ENCODE data around the gene MYO1E. TPM values are rescaled to one million over a fixed set of nuclear protein-coding genes. Genes with fewer than 3 reads are reported as not detected.

MYO1E gene
- total and polyA plus RNA-seq, 2 of the 8 experiments (the other 6 are each of a cell fraction or from before 2014, with no cell fraction given) = 19.6 to 142 TPM

GRCh38 chr15:59242649-59243048 is 130.0 kb downstream of the MYO1E start:
- no peaks in the 10 kb centered on the region for H3K23me2 ChIP-seq (ENCODE audit: low read depth, low read length)
- no peak overlapping the region for H2AK5ac ChIP-seq (ENCODE audit: low read depth, low read length)
- 0 out of 8 replicates have a peak, but pooled peaks cover 0 to 2% (median 0%) of the 10 kb centered on the region in 4 experiments for H3K36me3 ChIP-seq (ENCODE audit: control insufficient read depth in 2 of 4, insufficient read depth in 4 of 4, low read length in 3 of 4)
- no peak overlapping the region for H4K91ac ChIP-seq (replicated peaks; ENCODE audit: insufficient read length, low read length)
- ChIA-PET POLR2A (ENCODE audit: partially characterized antibody) (no interaction called here), CTCF (ENCODE audit: partially characterized antibody) (interaction anchor here (1.1 to 1.9 kb wide), 2 partner anchors 68 to 250 kb away, joined by 5 read pairs; no protein-coding TSS in a partner anchor)
- no peak overlapping the region for H2BK12ac ChIP-seq (ENCODE audit: low read depth, low read length)
- H3K18ac ChIP-seq (ENCODE audit: extremely low read depth, low read length) = no peak overlapping the region
- no peak overlapping the region for H3K27ac ChIP-seq (ENCODE audit: low read depth, low read length)
- WGBS, 2 experiments (ENCODE audit: extremely low coverage in 1 of 2, insufficient coverage in 1 of 2, insufficient read length in 1 of 2, insufficient replicate concordance in 2 of 2, low coverage in 1 of 2, low lambda C conversion rate in 2 of 2, missing lambda C conversion rate in 1 of 2) = 91% methylated on average over 2 of the region's 2 CpGs; no CpG with 5 or more reads in 1 of the 2 experiments
- no peak overlapping the region for H2AFZ ChIP-seq (ENCODE audit: low read length)
- no peaks in the 10 kb centered on the region for H4K20me1 ChIP-seq (replicated peaks in 1 of 2; ENCODE audit: control insufficient read depth in 1 of 2, insufficient read depth in 2 of 2, low read length in 2 of 2)
- no peaks in the 10 kb centered on the region; the same call in 1 of the 2 replicates for H3K79me1 ChIP-seq (ENCODE audit: low read depth, low read length)
- H2BK15ac ChIP-seq (ENCODE audit: low read length) = no peak overlapping the region
- H2BK120ac ChIP-seq (replicated peaks; ENCODE audit: low read depth, low read length) = no peak overlapping the region
- H3K4me1 ChIP-seq (replicated peaks in 1 of 4; ENCODE audit: control insufficient read depth in 3 of 4, insufficient read depth in 4 of 4, low read length in 3 of 4) = peaks cover 0 to 7% (median 1%) of the 10 kb centered on the region in 4 experiments; a peak in 2 of 7 replicates
- H3K79me2 ChIP-seq (ENCODE audit: control insufficient read depth in 1 of 2, insufficient read depth in 2 of 2, low read length in 2 of 2) = no peaks in the 10 kb centered on the region
- no peaks in the 10 kb centered on the region for H3K9me3 ChIP-seq (ENCODE audit: insufficient read depth in 2 of 2, low read depth in 1 of 2, low read length in 1 of 2)
- no peak overlapping the region for H3K56ac ChIP-seq (replicated peaks; ENCODE audit: insufficient read length, low read depth, low read length)
- H2BK20ac ChIP-seq (ENCODE audit: low read length) = no peak overlapping the region
- no peak overlapping the region for H3K4ac ChIP-seq (replicated peaks; ENCODE audit: insufficient read length, low read depth, low read length)
- no peak overlapping the region for H3K23ac ChIP-seq (ENCODE audit: insufficient read length)
- TF ChIP-seq SP1 (IDR thresholded peaks at IDR 0.05; ENCODE audit: low read depth, low read length) (no peak), TAF1 (IDR thresholded peaks at IDR 0.05; ENCODE audit: low read depth, low read length) (no peak), POLR2AphosphoS5 (IDR thresholded peaks at IDR 0.05; ENCODE audit: low read depth, low read length) (no peak), JUND (IDR thresholded peaks at IDR 0.05; ENCODE audit: low read length) (no peak), GABPA (IDR thresholded peaks at IDR 0.05; ENCODE audit: borderline replicate concordance, insufficient read depth, low read length) (no peak), MAFK (IDR thresholded peaks at IDR 0.05; ENCODE audit: low read depth, low read length) (no peak), BRCA1 (IDR thresholded peaks at IDR 0.05; ENCODE audit: low read depth, low read length) (no peak), RXRA (IDR thresholded peaks at IDR 0.05; ENCODE audit: insufficient read depth, low read depth, low read length) (no peak), KDM5A (IDR thresholded peaks at IDR 0.05; ENCODE audit: low read length) (no peak), RBBP5 (IDR thresholded peaks at IDR 0.05; ENCODE audit: borderline replicate concordance, low read depth, low read length) (no peak), NRF1 (IDR thresholded peaks at IDR 0.05; ENCODE audit: low read depth, low read length) (no peak), SUZ12 (IDR thresholded peaks at IDR 0.05; ENCODE audit: low read length) (no peak)
- no peak overlapping the region for H4K5ac ChIP-seq (ENCODE audit: insufficient read length, low read depth, low read length)
- H2BK5ac ChIP-seq (ENCODE audit: low read depth, low read length) = no peak overlapping the region
- no peak overlapping the region for H3K14ac ChIP-seq (ENCODE audit: insufficient read length)
- no peak overlapping the region for H3K4me2 ChIP-seq (ENCODE audit: insufficient read depth in 1 of 2, low read depth in 2 of 2, low read length in 2 of 2)
- FAIRE-seq (no peak), DNase-seq (ENCODE audit: low read depth in 1 of 2, low spot score in 2 of 2) (no peak)
- H3K27me3 ChIP-seq (replicated peaks in 1 of 4; ENCODE audit: control insufficient read depth in 3 of 4, extremely low read depth in 1 of 4, insufficient read depth in 3 of 4, low read length in 3 of 4) = no peaks in the 10 kb centered on the region
- H4K8ac ChIP-seq (ENCODE audit: extremely low read depth, insufficient read depth, low read length) = no peak overlapping the region
- H3K9ac ChIP-seq (replicated peaks in 1 of 4; ENCODE audit: extremely low read depth in 1 of 4, low read depth in 3 of 4, low read length in 3 of 4) = no peak overlapping the region
- H3K4me3 ChIP-seq (ENCODE audit: extremely low read depth in 1 of 4, insufficient read depth in 2 of 4, low read depth in 3 of 4, low read length in 4 of 4) = no peak overlapping the region
